Measurements from ENCODE around the gene LAMTOR2. TPM values are rescaled to one million over a fixed set of nuclear protein-coding genes. Genes with fewer than 3 reads are reported as not detected.

LAMTOR2 gene
- total RNA-seq, 1 donor from 2014 or later, result 60.1 TPM

- Histone ChIP-seq H3K27ac (ENCODE audit: low read depth, low read length) (no peak overlapping the region), H3K9me3 (ENCODE audit: insufficient read depth, low read depth, low read length) (no peaks in the 10 kb centered on the region), H3K4me3 (ENCODE audit: insufficient read depth, low read depth, low read length) (no peak overlapping the region), H3K36me3 (ENCODE audit: insufficient read depth, low read length) (peaks cover 4% of the 10 kb centered on the region), H3K4me1 (ENCODE audit: insufficient read depth, low read length) (peaks cover 17% of the 10 kb centered on the region), H3K27me3 (ENCODE audit: insufficient read depth, low read length) (no peaks in the 10 kb centered on the region), H3K79me2 (ENCODE audit: insufficient read depth, low read length) (peaks cover 37% of the 10 kb centered on the region), H3K4me2 (ENCODE audit: low read length) (no peak overlapping the region), H4K20me1 (ENCODE audit: insufficient read depth, low read length) (peaks cover 70% of the 10 kb centered on the region), H2AFZ (ENCODE audit: low read depth, low read length) (no peak overlapping the region), H3K9ac (ENCODE audit: low read length) (no peak overlapping the region)
- no peak for FAIRE-seq
- H3K4me3 Mint-ChIP-seq (ENCODE audit: unreplicated experiment), result no peak overlapping the region
- peaks cover 37% of the 10 kb centered on the region for H3K4me1 Mint-ChIP-seq (ENCODE audit: low read depth, unreplicated experiment)
- TF ChIP-seq EZH2 (IDR thresholded peaks at IDR 0.05; ENCODE audit: insufficient read depth, low read length) (no peak), CTCF (IDR thresholded peaks at IDR 0.05; ENCODE audit: insufficient read depth, low read depth, low read length) (no peak)
- H3K36me3 Mint-ChIP-seq (ENCODE audit: low read depth, unreplicated experiment), result peaks cover 14% of the 10 kb centered on the region
- DNase-seq (ENCODE audit: low read depth), result no peak
- H3K27ac Mint-ChIP-seq (ENCODE audit: unreplicated experiment), result no peak overlapping the region
- no peaks in the 10 kb centered on the region for H3K9me3 Mint-ChIP-seq (ENCODE audit: unreplicated experiment)
- H3K27me3 Mint-ChIP-seq (ENCODE audit: low read depth, unreplicated experiment), result no peaks in the 10 kb centered on the region
Measured at GRCh38 chr1:156073110-156073687, 18.6 kb downstream of the LAMTOR2 start.

GRCh38 chr1:156073740-156074139, 19.2 kb downstream of the LAMTOR2 start:
- FAIRE-seq (no peak), DNase-seq (ENCODE audit: low read depth) (no peak)
- Histone ChIP-seq H3K9ac (ENCODE audit: low read length) (no peak overlapping the region), H3K4me3 (ENCODE audit: insufficient read depth, low read depth, low read length) (no peak overlapping the region), H3K4me1 (ENCODE audit: insufficient read depth, low read length) (peaks cover 22% of the 10 kb centered on the region), H3K27ac (ENCODE audit: low read depth, low read length) (no peak overlapping the region), H2AFZ (ENCODE audit: low read depth, low read length) (no peak overlapping the region), H3K9me3 (ENCODE audit: insufficient read depth, low read depth, low read length) (no peaks in the 10 kb centered on the region), H3K27me3 (ENCODE audit: insufficient read depth, low read length) (no peaks in the 10 kb centered on the region), H3K79me2 (ENCODE audit: insufficient read depth, low read length) (peaks cover 42% of the 10 kb centered on the region), H4K20me1 (ENCODE audit: insufficient read depth, low read length) (peaks cover 76% of the 10 kb centered on the region), H3K4me2 (ENCODE audit: low read length) (no peak overlapping the region), H3K36me3 (ENCODE audit: insufficient read depth, low read length) (peaks cover 4% of the 10 kb centered on the region)
- H3K4me3 Mint-ChIP-seq (ENCODE audit: unreplicated experiment), result no peak overlapping the region
- TF ChIP-seq CTCF (IDR thresholded peaks at IDR 0.05; ENCODE audit: insufficient read depth, low read depth, low read length) (no peak), EZH2 (IDR thresholded peaks at IDR 0.05; ENCODE audit: insufficient read depth, low read length) (no peak)
- H3K9me3 Mint-ChIP-seq (ENCODE audit: unreplicated experiment), result no peaks in the 10 kb centered on the region
- peaks cover 17% of the 10 kb centered on the region for H3K36me3 Mint-ChIP-seq (ENCODE audit: low read depth, unreplicated experiment)
- H3K4me1 Mint-ChIP-seq (ENCODE audit: low read depth, unreplicated experiment), result peaks cover 41% of the 10 kb centered on the region
- H3K27ac Mint-ChIP-seq (ENCODE audit: unreplicated experiment), result no peak overlapping the region
- H3K27me3 Mint-ChIP-seq (ENCODE audit: low read depth, unreplicated experiment), result no peaks in the 10 kb centered on the region

- Histone ChIP-seq H3K79me2 (ENCODE audit: insufficient read depth, low read length) (peaks cover 50% of the 10 kb centered on the region), H3K4me3 (ENCODE audit: insufficient read depth, low read depth, low read length) (no peak overlapping the region), H3K4me2 (ENCODE audit: low read length) (no peak overlapping the region), H3K27ac (ENCODE audit: low read depth, low read length) (no peak overlapping the region), H2AFZ (ENCODE audit: low read depth, low read length) (no peak overlapping the region), H3K27me3 (ENCODE audit: insufficient read depth, low read length) (no peaks in the 10 kb centered on the region), H3K9me3 (ENCODE audit: insufficient read depth, low read depth, low read length) (no peaks in the 10 kb centered on the region), H3K36me3 (ENCODE audit: insufficient read depth, low read length) (peaks cover 7% of the 10 kb centered on the region), H3K4me1 (ENCODE audit: insufficient read depth, low read length) (peaks cover 28% of the 10 kb centered on the region), H3K9ac (ENCODE audit: low read length) (no peak overlapping the region), H4K20me1 (ENCODE audit: insufficient read depth, low read length) (peaks cover 83% of the 10 kb centered on the region)
- no peaks in the 10 kb centered on the region for H3K27me3 Mint-ChIP-seq (ENCODE audit: low read depth, unreplicated experiment)
- H3K4me3 Mint-ChIP-seq (ENCODE audit: unreplicated experiment), result no peak overlapping the region
- FAIRE-seq (no peak), DNase-seq (ENCODE audit: low read depth) (no peak)
- peaks cover 22% of the 10 kb centered on the region for H3K36me3 Mint-ChIP-seq (ENCODE audit: low read depth, unreplicated experiment)
- H3K27ac Mint-ChIP-seq (ENCODE audit: unreplicated experiment), result no peak overlapping the region
- no peaks in the 10 kb centered on the region for H3K9me3 Mint-ChIP-seq (ENCODE audit: unreplicated experiment)
- H3K4me1 Mint-ChIP-seq (ENCODE audit: low read depth, unreplicated experiment), result peaks cover 47% of the 10 kb centered on the region
- no peak for TF ChIP-seq EZH2 (IDR thresholded peaks at IDR 0.05; ENCODE audit: insufficient read depth, low read length)
- TF ChIP-seq CTCF (IDR thresholded peaks at IDR 0.05; ENCODE audit: insufficient read depth, low read depth, low read length), result no peak
Measured at GRCh38 chr1:156074661-156075060, 20.1 kb downstream of the LAMTOR2 start.
